Measurements from ENCODE around the gene NCK2. TPM values are rescaled to one million over a fixed set of nuclear protein-coding genes. Genes with fewer than 3 reads are reported as not detected.

The NCK2 gene
- polyA plus RNA-seq, 3 donors = 2.5 to 18.2 (median 7.6) TPM

GRCh38 chr2:105777031-105777482, 32.3 kb downstream of the NCK2 start:
- peaks cover 27% of the 10 kb centered on the region for H4K20me1 ChIP-seq (ENCODE audit: insufficient read depth, low read length)
- no peak overlapping the region for H2AFZ ChIP-seq (ENCODE audit: insufficient read depth, low read depth, low read length, poor library complexity, severe bottlenecking)
- H3K9me3 ChIP-seq (replicated peaks in 1 of 2; ENCODE audit: control insufficient read depth in 1 of 2, insufficient read depth in 1 of 2, low read length in 2 of 2) = no peaks in the 10 kb centered on the region
- H3K9ac ChIP-seq (ENCODE audit: insufficient read depth, low read length, poor library complexity, severe bottlenecking) = peak overlapping the region; percentile 51
- TF ChIP-seq CTCF (IDR thresholded peaks at IDR 0.05) = no peak
- H3K4me3 ChIP-seq (replicated peaks in 1 of 3; ENCODE audit: low read depth in 2 of 3, low read length in 3 of 3) = no peak overlapping the region
- H3K36me3 Mint-ChIP-seq = peaks cover 12 to 16% of the 10 kb centered on the region in 2 donors
- H3K36me3 ChIP-seq (replicated peaks in 1 of 2; ENCODE audit: control insufficient read depth in 1 of 2, insufficient read depth in 2 of 2, low read length in 2 of 2) = no peaks in the 10 kb centered on the region
- H3K4me1 Mint-ChIP-seq = peaks cover 49% of the 10 kb centered on the region
- H3K27me3 Mint-ChIP-seq (ENCODE audit: low read depth in 3 of 3) = peaks cover 0 to 1% (median 0%) of the 10 kb centered on the region in 3 donors
- no peak for DNase-seq
- intact Hi-C loops (cut with micrococcal nuclease) = no loop called here
- no peak overlapping the region for H3K4me3 Mint-ChIP-seq
- 88% methylated on average over 11 of the region's 13 CpGs for WGBS (ENCODE audit: insufficient coverage)
- peaks cover 83% of the 10 kb centered on the region for H3K79me2 ChIP-seq (ENCODE audit: insufficient read depth, low read length)
- H3K27me3 ChIP-seq (ENCODE audit: control insufficient read depth in 2 of 2, insufficient read depth in 2 of 2, low read length in 2 of 2) = no peaks in the 10 kb centered on the region
- H3K4me1 ChIP-seq (ENCODE audit: control insufficient read depth in 1 of 2, insufficient read depth in 2 of 2, low read length in 2 of 2) = peaks cover 18 to 31% of the 10 kb centered on the region in 2 donors
- H3K27ac Mint-ChIP-seq = peak overlapping the region in 3 of 7 donors; percentile 14 to 84 (median 74)
- H3K4me2 ChIP-seq (replicated peaks; ENCODE audit: extremely low read depth, low read length, poor library complexity, severe bottlenecking) = peak overlapping the region; percentile 64
- no peaks in the 10 kb centered on the region for H3K9me3 Mint-ChIP-seq
- peak overlapping the region in 1 of 2 donors; percentile 83 for H3K27ac ChIP-seq (ENCODE audit: low read depth in 1 of 2, low read length in 2 of 2)

GRCh38 chr2:105777506-105778055, 32.9 kb downstream of the NCK2 start:
- peaks cover 11 to 15% of the 10 kb centered on the region in 2 donors for H3K36me3 Mint-ChIP-seq
- Histone ChIP-seq H3K4me3 (replicated peaks in 1 of 3; ENCODE audit: low read depth in 2 of 3, low read length in 3 of 3) (no peak overlapping the region), H2AFZ (ENCODE audit: insufficient read depth, low read depth, low read length, poor library complexity, severe bottlenecking) (no peak overlapping the region), H3K79me2 (ENCODE audit: insufficient read depth, low read length) (peaks cover 81% of the 10 kb centered on the region), H3K9me3 (replicated peaks in 1 of 2; ENCODE audit: control insufficient read depth in 1 of 2, insufficient read depth in 1 of 2, low read length in 2 of 2) (no peaks in the 10 kb centered on the region), H3K36me3 (replicated peaks in 1 of 2; ENCODE audit: control insufficient read depth in 1 of 2, insufficient read depth in 2 of 2, low read length in 2 of 2) (no peaks in the 10 kb centered on the region), H4K20me1 (ENCODE audit: insufficient read depth, low read length) (peaks cover 26% of the 10 kb centered on the region), H3K27me3 (ENCODE audit: control insufficient read depth in 2 of 2, insufficient read depth in 2 of 2, low read length in 2 of 2) (no peaks in the 10 kb centered on the region), H3K27ac (ENCODE audit: low read depth in 1 of 2, low read length in 2 of 2) (peak overlapping the region in 1 of 2 donors; percentile 83), H3K4me2 (replicated peaks; ENCODE audit: extremely low read depth, low read length, poor library complexity, severe bottlenecking) (no peak overlapping the region), H3K9ac (ENCODE audit: insufficient read depth, low read length, poor library complexity, severe bottlenecking) (peak overlapping the region; percentile 51), H3K4me1 (ENCODE audit: control insufficient read depth in 1 of 2, insufficient read depth in 2 of 2, low read length in 2 of 2) (peaks cover 18 to 31% of the 10 kb centered on the region in 2 donors)
- H3K9me3 Mint-ChIP-seq = no peaks in the 10 kb centered on the region
- intact Hi-C loops (cut with micrococcal nuclease) = no loop called here
- WGBS (ENCODE audit: insufficient coverage) = 87% methylated on average over 6 of the region's 9 CpGs
- peaks cover 0 to 2% (median 0%) of the 10 kb centered on the region in 3 donors for H3K27me3 Mint-ChIP-seq (ENCODE audit: low read depth in 3 of 3)
- H3K4me1 Mint-ChIP-seq = peaks cover 51% of the 10 kb centered on the region
- no peak for DNase-seq
- TF ChIP-seq CTCF (IDR thresholded peaks at IDR 0.05) = no peak
- no peak overlapping the region for H3K4me3 Mint-ChIP-seq
- H3K27ac Mint-ChIP-seq = peak overlapping the region in 1 of 7 donors; percentile 7

Data from CD14-positive monocyte (primary cell).